NCI-H446 treated with DMSO at 0.1 percent for 48 hours (cell line): ENCODE results near the gene RBM44.

Source experiments
- DNase-seq: peaks from one replicate; lab custom pipeline; 2025; lab: John Stamatoyannopoulos, UW

Gene RBM44

DNA sequence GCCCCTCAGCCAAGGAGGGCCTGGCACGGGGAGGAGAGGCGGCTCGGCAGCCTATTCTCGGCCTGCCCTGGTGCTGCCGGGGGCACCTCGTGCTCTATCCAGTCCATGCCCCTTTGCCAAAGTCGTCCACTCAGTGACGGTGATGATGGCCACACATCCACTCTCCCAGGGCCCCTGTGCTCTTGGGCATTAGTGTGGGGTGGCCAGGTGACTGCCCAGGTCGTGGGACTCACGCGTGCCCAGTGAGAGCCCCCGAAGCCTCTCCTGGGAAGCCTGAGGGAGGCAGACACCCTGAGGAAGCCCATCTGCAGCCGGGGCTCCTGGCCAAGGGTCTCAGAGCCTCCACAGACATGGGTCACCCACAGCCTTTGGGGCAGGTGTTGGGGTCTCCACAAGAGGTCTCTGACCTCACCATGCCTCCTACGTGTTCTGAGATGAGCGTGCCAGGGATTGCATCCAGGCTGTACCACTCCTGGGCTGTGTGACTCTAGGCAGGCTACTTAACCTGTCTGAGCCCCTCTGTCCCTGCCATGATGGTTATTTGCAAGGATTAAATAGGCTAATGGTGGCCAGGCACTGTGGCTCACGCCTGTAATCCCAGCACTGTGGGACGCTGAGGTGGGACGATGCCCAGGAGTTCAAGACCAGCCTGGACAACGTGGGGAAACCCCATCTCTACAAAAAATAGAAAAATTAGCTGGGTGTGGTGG is 73.8 kb downstream of the RBM44 start:
- no peak for DNase-seq

DNA sequence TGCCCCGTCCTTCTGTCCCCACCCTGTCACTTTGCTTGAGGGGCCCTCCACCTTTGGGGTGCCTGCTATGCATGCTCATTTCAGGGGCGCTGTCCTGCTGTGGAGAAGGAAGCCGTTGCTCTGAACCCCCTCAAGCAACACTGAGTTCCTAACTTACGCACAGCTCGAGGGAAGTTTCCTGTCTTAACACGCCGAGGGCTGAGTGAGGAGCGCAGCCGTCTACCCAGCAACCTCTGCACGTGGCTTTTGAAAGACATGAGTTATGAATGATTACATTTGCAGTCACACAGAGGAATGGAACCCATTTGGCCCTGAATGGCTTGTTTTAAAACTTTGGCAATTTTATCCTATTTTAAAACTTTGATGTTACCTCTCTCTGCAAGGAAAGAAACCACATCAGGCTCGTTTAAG is 74.8 kb downstream of the RBM44 start:
- DNase-seq = no peak

DNA sequence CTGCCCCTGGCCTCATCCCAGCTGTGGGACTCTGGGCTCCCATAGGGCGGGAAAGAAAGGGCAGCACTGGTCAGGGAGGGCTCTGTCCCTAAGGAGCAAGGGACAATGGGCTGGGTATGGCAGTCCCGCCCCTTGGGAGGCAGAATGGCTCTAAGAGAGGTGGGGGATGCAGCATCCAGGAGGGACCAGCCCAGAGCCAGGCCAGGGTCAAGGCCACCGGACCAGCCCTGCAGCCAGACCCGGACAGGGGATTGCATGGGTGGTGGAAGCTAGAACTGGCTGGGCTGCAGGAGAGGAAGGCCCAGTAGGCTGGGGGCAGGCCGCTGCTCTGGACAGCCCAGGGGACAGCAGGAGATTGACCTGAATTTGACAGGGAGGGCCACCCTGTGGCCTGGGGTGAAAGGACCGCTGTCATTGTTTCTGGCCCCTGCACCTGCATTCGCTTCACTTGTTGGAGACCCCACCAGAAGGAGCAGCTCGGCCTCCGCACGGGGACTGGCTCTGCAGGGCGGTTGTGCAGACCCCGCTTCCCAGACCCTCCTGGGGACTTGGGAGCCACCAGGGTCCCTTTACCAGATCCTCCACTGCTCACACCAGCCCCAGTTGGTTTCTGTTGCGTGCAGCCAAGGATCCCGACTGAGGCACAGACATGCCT is 75.4 kb downstream of the RBM44 start:
- DNase-seq = no peak

DNA sequence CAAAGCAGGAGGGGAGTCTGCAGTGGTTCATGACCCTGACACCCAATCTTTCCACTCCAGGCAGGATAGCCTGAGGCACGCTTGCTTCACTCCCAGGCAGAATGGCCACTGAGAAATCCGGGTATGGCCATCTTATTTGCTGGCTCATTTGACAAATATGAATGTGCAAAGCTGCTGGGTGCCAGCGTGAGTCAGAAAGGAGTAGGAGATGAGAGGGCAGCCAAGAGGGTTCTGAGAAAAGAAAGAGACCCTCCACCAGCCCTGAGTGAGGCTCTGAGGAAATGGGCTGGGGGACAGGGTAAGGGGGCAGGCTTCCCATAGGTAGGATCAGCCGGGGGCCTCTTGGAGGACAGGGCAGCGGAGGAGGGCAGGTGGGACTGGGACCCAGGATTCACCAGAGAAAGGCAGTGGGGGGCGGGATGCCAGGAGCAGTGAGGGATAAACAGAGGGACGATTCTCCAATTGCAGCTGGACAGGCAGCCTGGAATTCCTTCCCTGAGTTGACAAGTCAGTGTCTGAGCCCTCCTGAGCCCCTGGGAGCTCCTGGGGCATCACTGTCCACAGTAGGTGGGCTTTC is 76.1 kb downstream of the RBM44 start:
- DNase-seq = peak; percentile 18

DNA sequence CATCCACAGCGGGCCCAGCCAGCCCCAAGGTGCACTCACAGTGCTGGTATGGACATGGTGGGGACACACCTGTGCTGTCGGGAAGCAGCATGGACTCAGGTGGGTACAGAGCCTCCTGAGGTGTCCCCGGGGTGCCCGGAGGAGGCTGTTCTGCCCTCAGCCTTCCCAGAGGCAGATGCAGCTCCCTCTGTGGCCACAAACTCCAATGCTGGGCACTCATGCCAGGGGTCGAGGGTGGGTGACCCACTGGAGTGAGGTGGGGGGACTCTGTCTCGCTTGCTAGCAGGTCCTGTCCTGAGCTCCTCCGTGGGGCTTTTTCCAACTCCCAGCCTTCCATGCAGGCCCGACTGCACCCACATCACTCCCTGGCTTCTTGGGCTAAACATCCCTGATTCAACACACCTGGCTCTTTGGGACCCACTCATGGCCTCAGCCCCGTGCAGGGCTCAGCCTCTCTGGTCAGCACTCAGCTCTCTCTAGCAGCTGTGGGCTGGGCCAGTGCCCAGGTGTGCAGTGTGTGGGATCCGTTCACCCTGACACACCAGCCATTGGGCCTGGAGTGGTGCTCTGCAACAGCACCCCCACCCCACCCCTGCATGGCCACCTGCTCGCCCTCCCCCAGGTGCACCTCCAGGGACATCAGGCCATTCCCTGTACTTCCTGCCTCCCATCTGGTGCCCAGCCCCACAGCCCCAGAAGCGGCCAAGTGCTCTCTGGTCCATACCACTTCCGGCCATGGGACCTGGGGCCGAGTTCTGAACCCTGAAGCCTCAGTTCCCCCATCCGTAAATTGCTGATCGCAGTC is 76.9 kb downstream of the RBM44 start:
- DNase-seq = no peak

DNA sequence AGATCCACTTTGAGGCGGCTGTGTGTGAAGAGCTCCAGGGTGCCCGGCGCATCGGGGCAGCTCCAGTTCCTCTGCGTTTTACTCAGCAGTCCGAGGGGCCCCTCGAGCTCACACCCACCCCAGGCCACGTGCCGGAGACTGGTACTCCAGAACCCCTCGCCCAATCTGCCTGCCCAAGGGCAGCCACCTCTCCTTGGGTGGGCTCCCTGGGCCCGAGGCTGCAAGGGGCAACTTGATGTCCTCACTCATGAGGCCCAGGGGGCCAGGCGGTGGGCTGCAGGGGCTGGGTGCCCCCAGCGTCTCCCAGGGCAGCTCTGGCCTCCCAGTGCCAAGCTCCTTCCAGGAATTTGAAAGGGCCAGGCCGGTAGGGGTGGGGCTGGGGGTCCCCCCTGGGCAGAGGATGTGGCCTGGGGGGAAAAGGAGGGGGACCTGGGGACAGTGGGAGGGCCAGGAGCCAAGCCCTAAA is 77.5 kb downstream of the RBM44 start:
- no peak for DNase-seq

DNA sequence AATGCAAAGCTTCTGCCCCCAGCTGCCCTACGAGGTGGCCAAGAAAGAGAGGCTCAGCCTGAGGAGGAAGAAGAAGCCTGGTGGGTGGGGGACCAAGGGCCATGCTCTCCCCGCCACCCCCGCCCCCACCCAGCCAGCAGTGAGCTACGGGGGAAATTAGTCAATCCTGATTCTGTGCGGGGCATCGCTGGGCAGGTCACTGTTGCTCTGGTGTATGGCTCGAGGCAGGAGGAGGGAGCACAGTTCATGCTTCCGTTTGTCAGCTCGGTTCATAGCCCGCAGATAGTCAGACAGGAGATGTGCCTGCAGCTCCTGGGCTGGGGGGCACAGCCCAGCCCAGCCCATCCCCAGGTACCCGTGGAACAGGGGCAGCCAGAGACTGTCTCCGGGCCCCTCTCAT is 78.0 kb downstream of the RBM44 start:
- no peak for DNase-seq

DNA sequence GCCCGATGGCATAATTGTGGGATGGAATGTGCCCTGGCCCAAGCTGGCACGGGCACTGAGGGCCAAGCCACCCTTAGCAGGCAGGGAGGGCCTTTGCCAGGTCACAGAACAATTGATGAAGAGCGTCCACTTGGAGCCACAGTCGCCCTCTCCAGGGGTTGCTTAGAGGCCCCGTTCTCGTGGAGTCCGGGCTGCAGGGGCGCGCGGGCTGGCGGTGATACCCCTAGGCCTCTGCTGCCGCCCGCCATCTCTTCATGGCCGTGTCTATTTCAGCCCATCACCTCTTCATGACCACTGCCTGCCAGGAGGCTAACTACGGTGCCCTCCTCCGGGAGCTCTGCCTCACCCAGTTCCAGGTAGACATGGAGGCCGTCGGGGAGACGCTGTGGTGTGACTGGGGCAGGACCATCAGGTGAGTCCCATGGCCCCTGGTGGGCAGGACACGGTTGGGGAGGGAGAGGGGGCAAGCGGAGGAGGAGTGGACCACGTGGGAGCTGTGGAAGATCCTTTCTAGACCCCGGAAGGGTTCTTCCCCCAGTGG is 78.4 kb downstream of the RBM44 start:
- no peak for DNase-seq

DNA sequence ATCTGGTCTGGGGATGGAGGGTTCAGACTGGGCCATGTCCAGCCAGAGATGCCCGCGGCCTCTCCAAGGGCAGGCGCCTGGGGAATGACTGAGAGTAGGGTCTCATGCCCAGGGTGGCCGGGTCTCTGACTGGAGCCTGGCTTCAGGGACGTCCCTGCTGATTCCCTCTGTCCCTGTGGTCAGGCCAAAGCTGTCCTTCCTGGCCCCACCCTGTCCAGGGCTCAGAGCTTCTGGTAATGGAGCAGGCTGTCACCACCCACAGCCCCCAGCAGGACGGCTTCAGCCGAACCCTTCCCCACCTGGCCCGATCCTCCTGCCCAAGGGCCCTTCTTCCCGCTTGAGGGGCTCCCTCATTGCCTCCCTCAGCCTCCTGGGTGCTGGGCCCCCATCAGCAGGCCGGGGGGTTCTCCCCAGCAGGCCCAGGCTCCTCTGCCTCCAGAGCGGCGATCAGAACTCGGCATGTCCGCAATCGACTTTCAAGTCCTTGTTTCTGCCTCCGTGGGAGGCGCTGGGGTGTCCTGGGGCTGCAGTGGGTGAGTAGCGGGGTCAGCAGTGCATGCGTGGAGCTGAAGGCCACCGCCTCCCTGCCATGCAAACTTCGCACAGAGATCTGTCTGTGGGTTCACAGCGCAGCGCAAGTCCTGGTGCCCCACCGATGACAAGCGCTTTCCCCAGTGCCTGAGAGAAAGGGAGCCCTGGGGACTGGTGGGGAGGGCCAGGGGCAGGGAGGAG is 79.2 kb downstream of the RBM44 start:
- DNase-seq = no peak

DNA sequence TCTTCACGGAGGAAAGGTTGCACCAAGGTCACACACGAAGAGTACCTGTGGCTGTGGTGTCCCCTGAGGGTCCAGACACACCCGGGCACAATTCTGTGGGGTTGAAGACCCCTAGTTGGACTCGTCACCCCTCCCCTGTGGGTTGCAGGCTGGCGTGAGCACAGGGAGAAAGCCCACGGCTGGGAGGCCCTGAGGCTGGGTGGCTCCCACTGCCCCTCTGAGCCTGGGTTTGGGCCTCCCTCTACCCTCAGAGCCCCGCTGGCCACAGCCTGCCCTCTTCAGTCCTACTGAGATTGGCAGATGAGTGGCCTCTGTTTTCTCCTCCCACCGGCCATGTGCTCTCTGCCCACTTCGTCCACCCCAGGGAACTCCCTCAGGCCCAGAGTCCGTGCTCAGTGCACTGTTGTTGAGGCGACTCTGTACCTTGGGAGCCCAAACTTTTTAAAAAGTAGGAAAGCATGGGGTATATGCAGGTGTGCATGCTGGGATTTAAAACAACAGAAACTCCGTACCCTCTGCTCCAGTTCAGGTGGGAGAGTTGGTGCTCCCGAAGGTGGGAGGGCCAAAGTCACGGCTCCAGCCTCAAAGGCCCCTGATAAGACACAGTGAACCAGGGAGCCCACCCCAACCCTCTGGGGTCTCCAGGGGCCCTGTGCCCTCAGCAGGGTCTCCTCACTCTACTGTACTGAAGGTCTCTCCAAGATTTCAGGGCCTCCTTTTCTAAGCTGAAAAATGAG is 79.9 kb downstream of the RBM44 start:
- no peak for DNase-seq

DNA sequence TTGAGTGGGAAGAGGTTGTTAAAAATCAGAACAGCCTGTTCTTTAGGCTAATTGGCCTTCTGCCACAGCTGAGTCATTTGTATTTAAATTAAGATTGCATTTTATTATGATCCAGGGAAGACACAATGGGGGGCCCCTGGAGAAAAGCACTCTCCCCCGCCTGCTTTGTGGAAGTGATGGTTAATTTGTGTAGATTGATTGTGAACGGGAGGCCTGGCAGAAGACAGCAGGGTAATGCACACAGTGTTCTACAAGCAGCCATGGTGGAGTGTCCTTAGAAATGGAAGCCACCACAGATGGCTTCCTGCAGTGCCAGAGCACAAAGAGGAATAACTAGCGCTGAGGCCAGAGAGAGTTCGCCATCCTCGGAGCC is 80.5 kb downstream of the RBM44 start:
- peak; percentile 52 for DNase-seq

DNA sequence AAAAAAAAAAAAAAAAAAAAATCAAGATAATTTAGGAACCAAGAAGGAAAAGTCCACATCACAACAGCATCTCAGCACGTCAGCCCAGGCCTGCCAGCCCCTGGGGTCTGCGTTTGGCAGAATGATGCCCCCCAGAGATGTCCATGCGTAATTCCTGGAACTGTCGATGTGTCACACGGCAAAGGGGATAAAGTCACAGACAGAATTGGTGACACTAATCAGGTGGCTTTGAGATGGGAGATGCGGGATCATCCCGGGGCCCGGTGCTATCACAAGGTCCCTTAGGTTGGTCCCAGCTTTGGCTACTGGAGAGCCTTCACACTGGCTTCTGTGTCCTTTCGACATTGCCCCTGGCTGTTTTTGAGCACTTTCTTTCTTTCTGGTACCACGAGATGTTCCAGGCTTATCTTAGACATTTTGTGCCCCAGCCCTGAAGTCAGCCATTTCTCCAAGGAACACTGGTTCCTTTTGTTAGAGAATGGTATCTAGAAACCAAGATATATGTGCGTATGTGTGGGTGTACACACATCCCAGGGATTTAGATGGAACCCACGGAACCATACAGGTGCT is 81.5 kb downstream of the RBM44 start:
- DNase-seq = no peak

DNA sequence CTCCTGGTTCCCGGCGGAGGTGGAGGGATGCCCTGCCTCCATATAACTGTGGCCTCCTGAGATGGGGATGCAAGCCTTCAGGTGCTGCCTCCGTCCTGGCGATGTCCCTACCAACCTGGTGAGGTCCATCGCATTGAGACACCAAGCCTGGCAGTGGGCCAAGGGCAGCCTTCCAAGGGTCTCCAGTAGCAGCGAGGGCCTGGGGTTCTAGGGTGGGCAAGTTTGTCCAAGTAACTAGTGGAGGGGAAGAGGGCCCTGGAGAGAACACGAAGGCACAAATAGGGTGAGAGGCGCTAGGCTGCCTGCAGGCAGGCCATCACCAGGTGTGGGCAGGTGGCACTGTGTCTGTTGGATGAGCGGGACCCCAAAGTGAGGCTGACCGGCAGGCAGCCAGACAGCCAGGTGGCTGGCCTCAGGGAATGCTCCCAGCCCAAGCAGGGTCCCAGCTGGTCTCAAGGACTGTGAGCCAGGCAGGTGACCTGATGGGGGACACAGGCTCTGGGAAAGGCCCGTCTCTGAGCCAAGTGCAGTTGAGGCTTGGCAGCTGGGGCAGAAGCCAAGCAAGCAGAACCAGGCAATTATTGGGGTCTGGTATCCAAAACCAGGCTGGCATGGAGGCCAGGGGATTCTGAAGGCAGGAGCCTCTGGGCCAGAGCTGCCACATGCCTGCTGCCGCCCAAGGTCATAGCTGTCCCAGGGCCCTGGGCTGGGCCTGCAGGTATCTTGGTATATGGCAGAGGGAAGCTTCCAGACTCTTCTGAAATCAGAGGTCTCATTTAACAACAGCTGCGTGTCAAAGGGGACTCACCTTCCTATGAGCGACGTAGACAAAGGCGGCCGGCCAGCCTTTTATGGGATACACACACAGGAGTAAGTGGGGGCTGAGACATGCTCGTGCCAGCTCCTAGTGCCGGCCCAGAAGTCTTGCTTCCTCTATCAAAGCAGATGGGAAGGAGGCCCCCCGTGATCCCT is 84.2 kb downstream of the RBM44 start:
- no peak for DNase-seq

DNA sequence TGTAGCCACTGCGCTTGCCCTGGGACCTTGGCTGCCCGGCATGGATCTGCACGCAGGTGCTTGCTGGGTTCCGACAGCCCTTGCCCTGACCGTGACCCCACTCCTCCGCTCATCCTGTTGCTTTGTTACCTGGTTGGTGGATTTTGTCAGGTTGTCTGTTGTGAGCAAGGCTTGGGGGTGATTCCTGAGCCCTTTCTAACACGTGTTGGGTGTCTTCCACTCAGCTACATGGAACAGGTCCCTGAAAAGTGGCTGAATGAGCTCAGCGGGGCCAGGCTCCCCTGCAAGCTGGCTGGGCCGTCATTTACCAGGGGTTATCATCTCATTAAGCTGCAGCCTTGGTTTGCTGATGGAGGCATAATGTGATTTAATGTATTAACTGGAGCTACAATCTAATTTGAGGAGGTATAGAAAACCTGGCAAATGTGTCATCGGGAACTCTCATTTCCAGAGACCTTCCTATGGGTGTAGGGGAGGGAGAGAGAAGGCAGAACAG is 85.4 kb downstream of the RBM44 start:
- no peak for DNase-seq

DNA sequence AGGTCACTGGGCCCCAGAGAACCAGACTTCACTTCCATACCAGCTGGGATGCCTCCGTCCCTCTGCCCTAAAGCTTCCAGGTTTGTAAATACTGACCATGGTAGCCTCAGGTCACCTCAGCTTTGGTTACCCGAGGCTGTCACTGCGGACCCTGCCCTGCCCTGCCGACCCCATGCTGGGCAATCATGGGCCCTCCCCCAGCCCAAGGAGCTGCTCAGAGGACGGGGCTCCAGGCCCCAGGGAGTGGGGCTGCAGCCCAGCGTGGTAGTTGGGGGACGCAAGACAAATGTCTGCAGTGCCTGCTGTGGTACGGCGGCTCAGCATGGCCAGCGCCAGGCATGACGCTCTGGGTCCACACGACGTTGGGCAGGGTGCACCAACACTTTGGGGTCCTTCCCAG is 86.1 kb downstream of the RBM44 start:
- DNase-seq = no peak

DNA sequence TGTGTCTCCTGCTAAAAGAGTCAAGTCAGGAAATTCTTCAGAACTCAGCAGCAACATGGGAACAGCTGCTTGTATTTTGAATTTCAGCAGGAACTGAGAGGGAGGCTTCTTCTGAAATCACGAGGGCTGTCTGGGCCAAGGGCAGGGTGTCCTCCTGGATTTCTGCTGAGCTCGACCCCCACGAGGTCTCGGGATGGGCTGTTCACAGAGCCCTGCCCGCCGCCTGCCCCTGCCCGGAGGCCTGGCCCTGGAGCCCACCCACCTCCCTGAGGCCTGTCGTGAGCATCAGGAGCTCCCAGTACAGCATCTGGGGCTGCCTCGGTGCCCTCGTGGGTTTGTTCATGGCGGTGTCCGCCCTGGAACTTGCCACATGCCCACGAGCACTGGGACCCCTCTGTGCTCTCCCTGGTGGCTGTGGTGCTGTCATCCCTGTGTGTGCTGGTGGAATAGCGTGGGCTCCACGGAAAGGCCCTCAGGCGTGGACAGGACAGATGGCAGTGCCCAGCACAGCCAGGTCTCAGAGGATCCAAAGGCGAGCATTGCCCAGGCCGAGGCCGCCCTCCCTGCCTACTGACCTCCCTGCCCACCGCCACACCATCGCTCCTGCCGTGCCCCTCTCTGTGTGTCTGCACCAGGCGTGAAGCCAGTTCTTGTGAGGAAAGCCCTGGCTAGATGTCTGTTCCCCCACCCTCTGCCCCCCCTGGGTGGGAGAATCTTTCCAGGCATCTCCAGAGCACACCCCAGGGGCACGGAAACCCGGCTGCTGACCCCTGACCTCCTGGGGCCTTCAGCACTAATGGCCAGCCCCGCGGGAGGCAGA is 86.7 kb downstream of the RBM44 start:
- DNase-seq = no peak

DNA sequence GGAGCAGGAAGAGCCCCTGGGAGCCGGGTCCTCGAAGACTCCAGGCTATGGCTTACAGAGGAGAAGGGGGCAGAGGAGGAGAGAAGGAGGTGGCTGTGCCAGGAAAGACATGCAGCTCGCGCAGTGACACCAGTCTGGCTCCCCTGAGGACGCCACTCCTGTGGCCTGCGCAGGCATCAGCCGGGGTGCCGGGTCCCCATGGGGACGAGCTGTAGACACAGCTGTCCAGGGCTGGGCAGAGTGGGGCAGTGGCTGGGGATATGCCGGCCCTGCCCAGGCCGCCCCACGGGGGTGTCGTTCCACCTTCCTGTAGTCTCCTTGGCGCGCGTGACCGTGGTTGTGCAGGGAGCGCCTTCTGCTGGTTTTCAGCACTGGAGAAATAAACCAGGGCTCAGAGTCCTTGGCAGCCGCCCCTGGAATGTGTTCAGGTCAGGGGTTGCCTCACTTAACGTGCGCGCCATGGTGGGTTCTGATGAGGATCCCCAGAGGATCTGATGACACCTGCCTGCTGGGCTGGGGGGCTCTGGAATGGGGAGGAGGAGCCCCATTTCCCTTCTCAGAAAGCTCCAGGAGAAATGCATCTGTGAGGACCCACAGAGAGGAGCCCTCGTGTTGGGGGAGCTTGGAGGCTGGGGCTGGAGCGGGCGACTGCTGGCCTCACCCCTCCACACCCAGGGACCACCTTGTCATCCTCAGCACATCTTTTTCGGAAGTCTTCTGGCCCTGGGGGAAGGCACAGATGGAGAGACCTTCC is 87.5 kb downstream of the RBM44 start:
- no peak for DNase-seq
